Type B pancreatic cell (in vitro differentiated cells): ENCODE results near the gene NOXA1. TPM values are rescaled to one million over a fixed set of nuclear protein-coding genes. Genes with fewer than 3 reads are reported as not detected.

Experiments
- DNase-seq: peaks from one replicate; pipeline ENCODE4 v3.0.0; 2021; ENCODE audit warnings: mixed read lengths; ENCODE audit not compliant: unreplicated experiment; ENCODE audit errors: extremely low spot score
- H3K27ac Mint-ChIP-seq: 2 replicates; pipeline ENCODE4 v1.8.0; 2021; ENCODE audit warnings: mild to moderate bottlenecking, mixed read lengths
- H3K27me3 Mint-ChIP-seq: 2 replicates; pipeline ENCODE4 v1.8.0; 2021; ENCODE audit warnings: mixed read lengths
- H3K36me3 Mint-ChIP-seq: 2 replicates; pipeline ENCODE4 v1.8.0; 2021; ENCODE audit warnings: mixed read lengths
- H3K4me1 Mint-ChIP-seq: one replicate; pipeline ENCODE4 v1.8.0; 2021; ENCODE audit warnings: mixed read lengths; ENCODE audit not compliant: unreplicated experiment
- H3K4me3 Mint-ChIP-seq: 2 replicates; pipeline ENCODE4 v1.8.0; 2021; ENCODE audit warnings: mild to moderate bottlenecking, mixed read lengths
- H3K9me3 Mint-ChIP-seq: 2 replicates; pipeline ENCODE4 v1.8.0; 2021; ENCODE audit warnings: mixed read lengths
- CTCF ChIP-seq: fragments of 200-600 bp; sonication (generic); conservative IDR thresholded peaks from 2 replicates; pipeline ENCODE4 v1.5.0; 2021; ENCODE audit warnings: antibody characterized with exemption, mild to moderate bottlenecking
- total RNA-seq: library from RNA; stranded (reverse); gene quantifications from 2 replicates; pipeline ENCODE4 v1.2.1, GENCODE V29; 2021; ENCODE audit warnings: low replicate concordance

NOXA1 gene
- total RNA-seq, 1 donor from 2014 or later = 6.4 TPM

GRCh38 chr9:137478613-137478961 lies 55.4 kb downstream of the NOXA1 start:
- Mint-ChIP-seq H3K27me3 (no peaks in the 10 kb centered on the region), H3K4me3 (no peak overlapping the region), H3K9me3 (peaks cover 8% of the 10 kb centered on the region), H3K4me1 (peaks cover 6% of the 10 kb centered on the region), H3K27ac (no peak overlapping the region), H3K36me3 (peaks cover 5% of the 10 kb centered on the region)
- no peak for TF ChIP-seq CTCF
- no peak for DNase-seq

GRCh38 chr9:137478962-137479861 lies 56.0 kb downstream of the NOXA1 start:
- no peaks in the 10 kb centered on the region for H3K27me3 Mint-ChIP-seq
- peaks cover 6% of the 10 kb centered on the region for H3K4me1 Mint-ChIP-seq
- H3K27ac Mint-ChIP-seq = no peak overlapping the region
- no peak overlapping the region for H3K4me3 Mint-ChIP-seq
- DNase-seq = no peak
- H3K9me3 Mint-ChIP-seq = peaks cover 8% of the 10 kb centered on the region
- H3K36me3 Mint-ChIP-seq = peaks cover 5% of the 10 kb centered on the region
- no peak for TF ChIP-seq CTCF

- no peak for TF ChIP-seq CTCF
- Mint-ChIP-seq H3K4me3 (no peak overlapping the region), H3K9me3 (peaks cover 8% of the 10 kb centered on the region), H3K27me3 (no peaks in the 10 kb centered on the region), H3K4me1 (peaks cover 6% of the 10 kb centered on the region), H3K27ac (no peak overlapping the region), H3K36me3 (peaks cover 5% of the 10 kb centered on the region)
- DNase-seq = no peak
Measured at GRCh38 chr9:137479892-137480685, 56.9 kb downstream of the NOXA1 start.

GRCh38 chr9:137480686-137481683 lies 57.8 kb downstream of the NOXA1 start:
- Mint-ChIP-seq H3K27me3 (no peaks in the 10 kb centered on the region), H3K9me3 (peaks cover 3% of the 10 kb centered on the region), H3K4me3 (no peak overlapping the region), H3K4me1 (peaks cover 6% of the 10 kb centered on the region), H3K27ac (no peak overlapping the region), H3K36me3 (peaks cover under 1% of the 10 kb centered on the region)
- no peak for DNase-seq
- TF ChIP-seq CTCF = no peak

GRCh38 chr9:137482094-137482781 lies 59.0 kb downstream of the NOXA1 start:
- DNase-seq = no peak
- H3K4me3 Mint-ChIP-seq = no peak overlapping the region
- H3K4me1 Mint-ChIP-seq = peaks cover 6% of the 10 kb centered on the region
- no peaks in the 10 kb centered on the region for H3K9me3 Mint-ChIP-seq
- TF ChIP-seq CTCF = no peak
- no peaks in the 10 kb centered on the region for H3K36me3 Mint-ChIP-seq
- H3K27me3 Mint-ChIP-seq = no peaks in the 10 kb centered on the region
- H3K27ac Mint-ChIP-seq = peak overlapping the region; percentile 8
